IPS DF 6.9 (cell line): ENCODE results near the gene FCGR3A.
"Not testable (repeated sequence)": the region's sequence is repeated elsewhere in the genome, so short reads cannot be mapped to it uniquely, and the experiment has no call there.

ENCODE experiments used
- DNase-seq: peaks from one replicate; pipeline ENCODE4 v3.0.0-alpha.2; 2013; ENCODE audit warnings: low read depth, low spot score
- H3K27ac ChIP-seq: one replicate; pipeline ENCODE4 v1.5.1; 2013; ENCODE audit warnings: low read length, control low read depth
- H3K27me3 ChIP-seq: 2 replicates; pipeline ENCODE4 v1.6.1; 2013; ENCODE audit warnings: mild to moderate bottlenecking, low read length; ENCODE audit not compliant: control insufficient read depth, insufficient read depth
- H3K36me3 ChIP-seq: 2 replicates; pipeline ENCODE4 v1.6.1; 2013; ENCODE audit warnings: low read length; ENCODE audit not compliant: control insufficient read depth, insufficient read depth
- H3K4me1 ChIP-seq: 2 replicates; pipeline ENCODE4 v1.6.1; 2013; ENCODE audit warnings: low read length; ENCODE audit not compliant: control insufficient read depth, insufficient read depth
- H3K4me3 ChIP-seq: 2 replicates; pipeline ENCODE4 v1.5.1; 2013; ENCODE audit warnings: mild to moderate bottlenecking, low read length
- H3K9me3 ChIP-seq: 2 replicates; pipeline ENCODE4 v1.6.1; 2013; ENCODE audit warnings: low read length, inconsistent platforms; ENCODE audit not compliant: control insufficient read depth, insufficient read depth
- WGBS: extraction: QIAGEN DNeasy Blood & Tissue Kit; methylation state at CpG from one replicate; pipeline ENCODE4 v1.1.7; 2013; ENCODE audit warnings: mixed read lengths, missing lambda C conversion rate; ENCODE audit not compliant: insufficient read length, insufficient coverage; 5-methylcytosine and 5-hydroxymethylcytosine counted together

FCGR3A gene

GRCh38 chr1:161549652-161550051 lies at the start of gene FCGR3A:
Gene FCGR3A, minus strand, starts transcription at chr1:161549818. Its CDS starts 82 bp downstream, at chr1:161549736.
- WGBS = no CpG with 5 or more reads among the region's 2 CpGs
- Histone ChIP-seq H3K4me1 (no peaks in the 10 kb centered on the region), H3K27me3 (no peaks in the 10 kb centered on the region), H3K27ac (no peak within 1 kb of the TSS), H3K9me3 (no peaks in the 10 kb centered on the region), H3K36me3 (no peaks in the 10 kb centered on the region), H3K4me3 (no peak within 1 kb of the TSS)
- DNase-seq = no peak

GRCh38 chr1:161597077-161597476 lies 47.5 kb upstream of the FCGR3A start:
- H3K4me3 ChIP-seq, H3K27me3 ChIP-seq, DNase-seq, H3K36me3 ChIP-seq, H3K9me3 ChIP-seq, H3K27ac ChIP-seq, H3K4me1 ChIP-seq: not testable (repeated sequence)
- no CpG with 5 or more reads among the region's 3 CpGs for WGBS

GRCh38 chr1:161595583-161595982 lies 46.0 kb upstream of the FCGR3A start:
- DNase-seq = not testable (repeated sequence)
- WGBS = no CpG with 5 or more reads among the region's 2 CpGs

GRCh38 chr1:161595173-161595572 lies 45.6 kb upstream of the FCGR3A start:
- H3K27ac ChIP-seq, H3K9me3 ChIP-seq, H3K36me3 ChIP-seq, H3K4me3 ChIP-seq, H3K4me1 ChIP-seq, H3K27me3 ChIP-seq, DNase-seq: not testable (repeated sequence)
- no CpG with 5 or more reads among the region's 2 CpGs for WGBS

More at GRCh38 chr1:161595583-161595982, 46.0 kb upstream of the FCGR3A start:
- not testable (repeated sequence) for H3K4me1 ChIP-seq, H3K27ac ChIP-seq, H3K9me3 ChIP-seq, H3K27me3 ChIP-seq, H3K36me3 ChIP-seq, H3K4me3 ChIP-seq

- not testable (repeated sequence) for H3K36me3 ChIP-seq, H3K4me1 ChIP-seq, DNase-seq, H3K4me3 ChIP-seq, H3K27me3 ChIP-seq, H3K27ac ChIP-seq, H3K9me3 ChIP-seq
- no CpG with 5 or more reads among the region's 4 CpGs for WGBS
Observed at GRCh38 chr1:161594269-161594984, 44.8 kb upstream of the FCGR3A start.

- not testable (repeated sequence) for H3K27me3 ChIP-seq, H3K4me3 ChIP-seq, H3K36me3 ChIP-seq, H3K9me3 ChIP-seq, H3K4me1 ChIP-seq, H3K27ac ChIP-seq, DNase-seq
- no CpG with 5 or more reads among the region's 11 CpGs for WGBS
Observed at GRCh38 chr1:161593092-161593755, 43.6 kb upstream of the FCGR3A start.

- not testable (repeated sequence) for DNase-seq, H3K27ac ChIP-seq, H3K4me1 ChIP-seq, H3K27me3 ChIP-seq, H3K4me3 ChIP-seq, H3K36me3 ChIP-seq, H3K9me3 ChIP-seq
- WGBS = no CpG with 5 or more reads among the region's 3 CpGs
Observed at GRCh38 chr1:161592586-161592985, 43.0 kb upstream of the FCGR3A start.

- H3K9me3 ChIP-seq, H3K36me3 ChIP-seq, H3K4me1 ChIP-seq, H3K27me3 ChIP-seq, H3K27ac ChIP-seq, H3K4me3 ChIP-seq, DNase-seq: not testable (repeated sequence)
- WGBS = no CpG with 5 or more reads among the region's 6 CpGs
Observed at GRCh38 chr1:161589920-161590319, 40.3 kb upstream of the FCGR3A start.

GRCh38 chr1:161589365-161589764 lies 39.7 kb upstream of the FCGR3A start:
- not testable (repeated sequence) for H3K36me3 ChIP-seq, H3K27ac ChIP-seq, H3K4me1 ChIP-seq, H3K9me3 ChIP-seq, H3K4me3 ChIP-seq, H3K27me3 ChIP-seq, DNase-seq
- no CpG with 5 or more reads among the region's 8 CpGs for WGBS

- H3K4me3 ChIP-seq, H3K27me3 ChIP-seq, H3K4me1 ChIP-seq, H3K9me3 ChIP-seq, H3K36me3 ChIP-seq, H3K27ac ChIP-seq, DNase-seq: not testable (repeated sequence)
- WGBS = no CpG with 5 or more reads among the region's 6 CpGs
Observed at GRCh38 chr1:161588596-161588995, 39.0 kb upstream of the FCGR3A start.

GRCh38 chr1:161582882-161583281 lies 33.3 kb upstream of the FCGR3A start:
- no CpG with 5 or more reads among the region's 4 CpGs for whole genome bisulfite sequencing
- not testable (repeated sequence) for DNase-seq, H3K9me3 ChIP-seq, H3K4me1 ChIP-seq, H3K36me3 ChIP-seq, H3K27ac ChIP-seq, H3K27me3 ChIP-seq, H3K4me3 ChIP-seq
